Right lobe of liver (tissue), 6 donors: ENCODE results near the gene ANXA10. TPM values are rescaled to one million over a fixed set of nuclear protein-coding genes. Genes with fewer than 3 reads are reported as not detected.

Source experiments
- ATAC-seq, 4 donors: fragments of 200-7000 bp; cut with Tn5 transposase; one replicate each; pipeline ENCODE4 v1.9.1; 2020; ENCODE audit warnings: mild to moderate bottlenecking in 4 of 4, moderate library complexity in 4 of 4
- DNase-seq, 3 donors: peaks; one replicate each; pipeline ENCODE4 v3.0.0-alpha.2; 2020
- H3K27ac ChIP-seq, 3 donors: fragments of 200-600 bp; one replicate each; pipeline ENCODE4 v1.8.0; 2022
- H3K27me3 ChIP-seq, 2 donors: fragments of 200-600 bp; one replicate each; pipeline ENCODE4 v1.8.0; 2022
- H3K36me3 ChIP-seq, 4 donors: fragments of 200-600 bp; sonication (generic) in 1 of 4; one replicate each; pipeline versions ENCODE4 v1.5.1 to v1.8.0; 2017 to 2022; ENCODE audit warnings: control low read depth in 1 of 4
- H3K4me1 ChIP-seq, 4 donors: fragments of 200-600 bp; sonication (generic) in 1 of 4; one replicate each; pipeline versions ENCODE4 v1.5.1 to v1.8.0; 2017 to 2022; ENCODE audit warnings: control low read depth in 1 of 4
- H3K4me3 ChIP-seq, 3 donors: fragments of 200-600 bp; one replicate each; pipeline ENCODE4 v1.8.0; 2022
- H3K9me3 ChIP-seq, 4 donors: fragments of 200-600 bp; sonication (generic) in 1 of 4; one replicate each; pipeline versions ENCODE4 v1.5.1 to v1.8.0; 2017 to 2022; ENCODE audit warnings: control low read depth in 1 of 4
- POLR2A ChIP-seq: fragments of 450-650 bp; IDR thresholded peaks from one replicate; pipeline ENCODE4 v1.6.1; 2017; ENCODE audit warnings: antibody characterized with exemption, mild to moderate bottlenecking
- WGBS: methylation state at CpG from one replicate; pipeline ENCODE4 v1.1.6; 2018; ENCODE audit warnings: low coverage, low lambda C conversion rate; ENCODE audit not compliant: insufficient coverage; ENCODE audit errors: missing lambda C conversion rate; 5-methylcytosine and 5-hydroxymethylcytosine counted together
- intact Hi-C, 2 donors: fragments of 100-400 bp; cut with DNase I; formaldehyde crosslinking; loops; one replicate each; pipeline versions ENCODE4 v1.11.2 to v1.14.1; 2022
- total RNA-seq, 6 experiments: library from RNA; depleted of rRNA in 2 of 6; stranded (reverse); fragments of >200 nt in 2 of 6; fragmentation: NEBNext Ultra II Directional in 3 of 6; extraction: Animal tissue kit (Norgen Biotek cat#: 25700) in 3 of 6; gene quantifications; one replicate each; pipeline versions ENCODE4 v1.1.0 to v1.2.4, GENCODE V29; 2016 to 2023
- TF ChIP-seq, protein P1 (sequence below), 4 donors: fragments of 200-600 bp in 3 of 4; fragments of 450-650 bp in 1 of 4; IDR thresholded peaks; one replicate each; pipeline versions ENCODE4 v1.5.1 to v1.8.0; 2016 to 2022; ENCODE audit warnings: antibody characterized with exemption in 4 of 4, mild to moderate bottlenecking in 2 of 4
- donor health status: DM: no; HTN: yes; CAD: no.
- donor health status: DM: no; HTN: no; CAD: no.
- donor health status: DM: no; HTN: no; CAD: no.
- donor health status: DM: no; HTN: yes; CAD: no.
- donor health status: DM: no; HTN: yes; CAD: no.

Gene ANXA10
- total RNA-seq, 6 experiments from 2014 or later: 31.4 to 46.6 (median 41.5) TPM

- no peaks in the 10 kb centered on the region for H3K4me1 ChIP-seq
- no peak overlapping the region for H3K4me3 ChIP-seq
- no peak for ATAC-seq
- DNase-seq: no peak
- 58% methylated on average over 3 of the region's 3 CpGs for WGBS
- TF ChIP-seq POLR2A: no peak
- TF ChIP-seq, protein P1, sequence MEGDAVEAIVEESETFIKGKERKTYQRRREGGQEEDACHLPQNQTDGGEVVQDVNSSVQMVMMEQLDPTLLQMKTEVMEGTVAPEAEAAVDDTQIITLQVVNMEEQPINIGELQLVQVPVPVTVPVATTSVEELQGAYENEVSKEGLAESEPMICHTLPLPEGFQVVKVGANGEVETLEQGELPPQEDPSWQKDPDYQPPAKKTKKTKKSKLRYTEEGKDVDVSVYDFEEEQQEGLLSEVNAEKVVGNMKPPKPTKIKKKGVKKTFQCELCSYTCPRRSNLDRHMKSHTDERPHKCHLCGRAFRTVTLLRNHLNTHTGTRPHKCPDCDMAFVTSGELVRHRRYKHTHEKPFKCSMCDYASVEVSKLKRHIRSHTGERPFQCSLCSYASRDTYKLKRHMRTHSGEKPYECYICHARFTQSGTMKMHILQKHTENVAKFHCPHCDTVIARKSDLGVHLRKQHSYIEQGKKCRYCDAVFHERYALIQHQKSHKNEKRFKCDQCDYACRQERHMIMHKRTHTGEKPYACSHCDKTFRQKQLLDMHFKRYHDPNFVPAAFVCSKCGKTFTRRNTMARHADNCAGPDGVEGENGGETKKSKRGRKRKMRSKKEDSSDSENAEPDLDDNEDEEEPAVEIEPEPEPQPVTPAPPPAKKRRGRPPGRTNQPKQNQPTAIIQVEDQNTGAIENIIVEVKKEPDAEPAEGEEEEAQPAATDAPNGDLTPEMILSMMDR (IDR thresholded peaks at IDR 0.05): no peak
- no peaks in the 10 kb centered on the region for H3K27me3 ChIP-seq
- intact Hi-C loops: no loop called here
- no peak overlapping the region for H3K27ac ChIP-seq
- no peaks in the 10 kb centered on the region for H3K36me3 ChIP-seq
- H3K9me3 ChIP-seq: no peaks in the 10 kb centered on the region
Observed at GRCh38 chr4:168151327-168151726, 59.0 kb downstream of the ANXA10 start.

- H3K4me1 ChIP-seq: no peaks in the 10 kb centered on the region
- H3K36me3 ChIP-seq: no peaks in the 10 kb centered on the region
- DNase-seq (no peak), ATAC-seq (peak in 1 of 4 donors; percentile 12)
- no peaks in the 10 kb centered on the region for H3K27me3 ChIP-seq
- no peak overlapping the region for H3K27ac ChIP-seq
- TF ChIP-seq, protein P1 (IDR thresholded peaks at IDR 0.05): no peak
- TF ChIP-seq POLR2A: no peak
- peak overlapping the region in 2 of 3 donors; percentile 24 to 46 for H3K4me3 ChIP-seq
- no peaks in the 10 kb centered on the region for H3K9me3 ChIP-seq
- intact Hi-C loops: no loop called here
- WGBS: 88% methylated on average over 5 of the region's 8 CpGs
Observed at GRCh38 chr4:168152837-168153500, 60.6 kb downstream of the ANXA10 start.

DNA sequence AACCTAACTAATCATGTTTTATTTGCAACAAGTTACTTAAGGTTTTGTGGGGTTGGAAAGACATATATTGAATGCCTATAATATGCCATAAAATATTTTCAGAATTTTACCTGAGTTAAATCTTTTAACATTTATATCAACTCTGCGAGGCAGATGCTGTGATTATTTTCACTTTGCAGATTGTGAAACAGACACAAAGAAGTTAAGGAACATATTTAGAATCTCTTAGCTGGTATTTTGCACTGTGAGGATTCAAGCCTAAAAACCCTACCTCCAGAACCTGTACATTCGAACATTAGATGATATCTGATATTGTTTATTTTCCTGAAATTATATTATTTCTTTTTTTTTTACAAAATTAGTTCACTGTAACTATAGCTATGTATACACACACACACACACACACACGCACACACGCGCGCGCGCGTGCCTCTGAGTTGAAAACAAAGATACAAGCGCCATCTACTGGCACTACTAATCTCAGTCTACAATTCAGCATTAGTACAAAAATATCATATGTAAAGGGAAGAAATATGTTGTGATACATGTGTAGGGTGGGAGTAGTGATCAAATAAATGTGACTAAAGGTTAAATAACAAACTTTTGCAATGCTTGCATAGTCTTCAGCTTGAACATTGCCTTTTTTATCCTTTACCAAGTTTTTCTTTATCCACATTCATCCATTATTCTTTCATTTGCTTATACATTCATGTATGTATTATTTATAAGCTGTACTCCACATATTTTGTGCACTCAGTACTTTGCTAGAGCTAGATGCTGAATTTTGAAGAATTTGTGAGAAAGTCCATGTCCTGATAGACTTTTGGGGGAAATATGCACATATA, 61.5 kb downstream of the ANXA10 start:
- Histone ChIP-seq H3K27me3 (no peaks in the 10 kb centered on the region), H3K4me1 (no peaks in the 10 kb centered on the region), H3K27ac (no peak overlapping the region), H3K4me3 (peak overlapping the region in 2 of 3 donors; percentile 24 to 46), H3K36me3 (no peaks in the 10 kb centered on the region), H3K9me3 (no peaks in the 10 kb centered on the region)
- TF ChIP-seq, protein P1 (IDR thresholded peaks at IDR 0.05): peak; percentile 48 to 78 (median 72)
- no peak for TF ChIP-seq POLR2A
- peak; percentile 98 to 100 (median 100) for ATAC-seq
- under 1% methylated on average over 10 of the region's 10 CpGs for WGBS
- DNase-seq: peak; percentile 74 to 89 (median 83)
- intact Hi-C loops: no loop called here

DNA sequence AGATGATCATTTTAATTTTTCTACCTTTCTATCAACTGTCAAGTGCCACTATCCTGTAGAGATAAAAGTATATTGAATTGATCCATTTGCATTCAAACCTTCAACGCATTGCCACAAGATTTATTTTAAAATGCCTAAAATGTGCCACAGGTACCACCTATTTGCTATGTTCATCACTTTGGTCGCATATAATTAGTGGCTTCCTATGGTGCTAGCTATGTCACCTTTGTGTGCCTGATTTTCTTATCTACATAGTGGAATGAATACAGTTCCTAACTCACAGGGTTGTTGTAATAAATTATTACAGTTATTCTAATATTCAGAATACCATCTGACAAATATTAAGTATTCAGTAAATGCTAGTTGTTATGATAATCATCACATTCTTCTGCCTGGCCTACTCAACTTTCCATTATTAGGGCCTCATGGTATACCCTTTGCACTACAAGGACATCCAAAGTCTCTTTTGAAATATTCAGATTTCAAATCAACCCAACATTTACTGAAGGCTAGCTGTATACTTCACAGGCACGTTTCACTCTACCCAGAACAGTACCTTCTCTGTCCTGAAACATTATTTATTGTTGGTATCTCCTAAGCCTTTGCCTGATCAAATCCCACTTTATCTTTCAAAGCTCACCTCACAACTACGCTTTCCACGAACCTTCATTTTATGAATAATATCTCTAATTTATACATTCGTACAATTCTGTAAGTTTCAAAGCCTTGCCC, 62.4 kb downstream of the ANXA10 start:
- no peak overlapping the region for H3K27ac ChIP-seq
- ATAC-seq (no peak), DNase-seq (no peak)
- intact Hi-C loops: no loop called here
- no peaks in the 10 kb centered on the region for H3K4me1 ChIP-seq
- no peaks in the 10 kb centered on the region for H3K36me3 ChIP-seq
- no peak for TF ChIP-seq POLR2A
- TF ChIP-seq, protein P1 (IDR thresholded peaks at IDR 0.05): no peak
- H3K9me3 ChIP-seq: no peaks in the 10 kb centered on the region
- WGBS: 56% methylated on average over 6 of the region's 6 CpGs
- H3K27me3 ChIP-seq: no peaks in the 10 kb centered on the region
- H3K4me3 ChIP-seq: no peak overlapping the region
